ENCODE data around the gene GGTA1.

The GGTA1 gene

DNA sequence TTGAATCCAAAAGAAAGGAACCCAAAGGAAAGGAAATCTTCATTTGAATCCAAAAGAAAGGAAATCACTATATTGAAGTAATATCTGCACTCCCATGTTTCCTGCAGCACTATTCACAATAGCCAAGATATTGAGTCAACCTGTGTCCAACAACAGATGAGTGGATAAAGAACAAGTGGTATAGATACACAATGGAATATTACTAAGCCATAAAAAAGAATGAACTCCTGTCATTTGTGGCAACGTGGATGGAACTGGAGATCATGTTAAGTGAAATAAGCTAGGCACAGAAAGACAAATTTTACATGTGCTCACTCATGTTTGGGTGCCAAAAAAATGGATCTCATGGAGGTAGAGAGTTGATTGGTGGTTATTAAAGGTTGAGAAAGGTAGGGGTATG, 71.7 kb downstream of the GGTA1 start:
- no peaks in the 10 kb centered on the region for H3K9me3 ChIP-seq (ENCODE audit: low read length)
- H3K4me2 ChIP-seq (ENCODE audit: low read length): no peak overlapping the region
- no peaks in the 10 kb centered on the region for H3K79me2 ChIP-seq (ENCODE audit: insufficient read depth, low read length)
- no peak overlapping the region for H3K4me3 ChIP-seq (ENCODE audit: low read depth, low read length, poor library complexity, severe bottlenecking)
- no peaks in the 10 kb centered on the region for H4K20me1 ChIP-seq (ENCODE audit: insufficient read depth, low read length)
- H3K27me3 ChIP-seq (ENCODE audit: insufficient read depth, low read length): no peaks in the 10 kb centered on the region
- no peak for TF ChIP-seq EZH2 (IDR thresholded peaks at IDR 0.05; ENCODE audit: borderline replicate concordance, low read length)
- TF ChIP-seq, protein P1, sequence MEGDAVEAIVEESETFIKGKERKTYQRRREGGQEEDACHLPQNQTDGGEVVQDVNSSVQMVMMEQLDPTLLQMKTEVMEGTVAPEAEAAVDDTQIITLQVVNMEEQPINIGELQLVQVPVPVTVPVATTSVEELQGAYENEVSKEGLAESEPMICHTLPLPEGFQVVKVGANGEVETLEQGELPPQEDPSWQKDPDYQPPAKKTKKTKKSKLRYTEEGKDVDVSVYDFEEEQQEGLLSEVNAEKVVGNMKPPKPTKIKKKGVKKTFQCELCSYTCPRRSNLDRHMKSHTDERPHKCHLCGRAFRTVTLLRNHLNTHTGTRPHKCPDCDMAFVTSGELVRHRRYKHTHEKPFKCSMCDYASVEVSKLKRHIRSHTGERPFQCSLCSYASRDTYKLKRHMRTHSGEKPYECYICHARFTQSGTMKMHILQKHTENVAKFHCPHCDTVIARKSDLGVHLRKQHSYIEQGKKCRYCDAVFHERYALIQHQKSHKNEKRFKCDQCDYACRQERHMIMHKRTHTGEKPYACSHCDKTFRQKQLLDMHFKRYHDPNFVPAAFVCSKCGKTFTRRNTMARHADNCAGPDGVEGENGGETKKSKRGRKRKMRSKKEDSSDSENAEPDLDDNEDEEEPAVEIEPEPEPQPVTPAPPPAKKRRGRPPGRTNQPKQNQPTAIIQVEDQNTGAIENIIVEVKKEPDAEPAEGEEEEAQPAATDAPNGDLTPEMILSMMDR (IDR thresholded peaks at IDR 0.05; ENCODE audit: low read length): no peak
- no peak overlapping the region for H2AFZ ChIP-seq (ENCODE audit: low read length)
- no peaks in the 10 kb centered on the region for H3K36me3 ChIP-seq (ENCODE audit: insufficient read depth, low read length)
- H3K9ac ChIP-seq (ENCODE audit: low read length): no peak overlapping the region
- no peak overlapping the region for H3K27ac ChIP-seq (ENCODE audit: low read depth, low read length, poor library complexity, severe bottlenecking)
- H3K4me1 ChIP-seq (ENCODE audit: insufficient read depth, low read length, severe bottlenecking): no peaks in the 10 kb centered on the region
- no peaks in the 10 kb centered on the region for H3F3A ChIP-seq (ENCODE audit: insufficient read depth, low read length)
- no peaks in the 10 kb centered on the region for H3K9me2 ChIP-seq (ENCODE audit: low read depth, low read length)

DNA sequence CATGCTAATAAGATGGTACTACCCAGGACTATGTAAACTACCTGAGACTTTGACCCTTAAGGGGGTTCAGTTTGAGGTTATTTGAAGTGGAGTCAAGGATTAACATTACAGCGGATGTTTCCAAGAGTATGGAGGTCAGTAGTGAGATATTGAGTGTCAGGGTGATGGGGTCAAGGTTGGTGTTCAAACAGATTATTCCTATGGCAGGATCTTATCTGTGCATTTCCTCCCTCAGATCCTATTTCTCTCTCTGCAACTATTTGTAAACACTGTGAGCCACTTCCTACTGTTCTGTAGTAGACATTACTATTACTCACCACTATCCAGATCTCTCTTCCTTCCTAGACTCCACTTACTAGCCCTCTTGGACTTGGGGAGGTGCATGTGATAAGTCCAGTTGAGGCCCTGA, 75.6 kb downstream of the GGTA1 start:
- H3K4me3 ChIP-seq (ENCODE audit: low read depth, low read length, poor library complexity, severe bottlenecking): no peak overlapping the region
- H3K27ac ChIP-seq (ENCODE audit: low read depth, low read length, poor library complexity, severe bottlenecking): no peak overlapping the region
- H3K36me3 ChIP-seq (ENCODE audit: insufficient read depth, low read length): no peaks in the 10 kb centered on the region
- H3K79me2 ChIP-seq (ENCODE audit: insufficient read depth, low read length): no peaks in the 10 kb centered on the region
- H3K9me2 ChIP-seq (ENCODE audit: low read depth, low read length): no peaks in the 10 kb centered on the region
- H3K4me1 ChIP-seq (ENCODE audit: insufficient read depth, low read length, severe bottlenecking): no peaks in the 10 kb centered on the region
- H3F3A ChIP-seq (ENCODE audit: insufficient read depth, low read length): no peaks in the 10 kb centered on the region
- H4K20me1 ChIP-seq (ENCODE audit: insufficient read depth, low read length): no peaks in the 10 kb centered on the region
- TF ChIP-seq, protein P1 (IDR thresholded peaks at IDR 0.05; ENCODE audit: low read length): no peak
- TF ChIP-seq EZH2 (IDR thresholded peaks at IDR 0.05; ENCODE audit: borderline replicate concordance, low read length): no peak
- H3K27me3 ChIP-seq (ENCODE audit: insufficient read depth, low read length): no peaks in the 10 kb centered on the region
- H3K9ac ChIP-seq (ENCODE audit: low read length): no peak overlapping the region
- no peak overlapping the region for H2AFZ ChIP-seq (ENCODE audit: low read length)
- H3K4me2 ChIP-seq (ENCODE audit: low read length): no peak overlapping the region
- H3K9me3 ChIP-seq (ENCODE audit: low read length): no peaks in the 10 kb centered on the region

GRCh38 chr9:121411993-121412392, 87.7 kb downstream of the GGTA1 start:
- Histone ChIP-seq H4K20me1 (ENCODE audit: insufficient read depth, low read length) (no peaks in the 10 kb centered on the region), H3K4me1 (ENCODE audit: insufficient read depth, low read length, severe bottlenecking) (no peaks in the 10 kb centered on the region), H3K9ac (ENCODE audit: low read length) (no peak overlapping the region), H3K4me2 (ENCODE audit: low read length) (no peak overlapping the region), H3K27ac (ENCODE audit: low read depth, low read length, poor library complexity, severe bottlenecking) (no peak overlapping the region), H3K27me3 (ENCODE audit: insufficient read depth, low read length) (no peaks in the 10 kb centered on the region), H3K79me2 (ENCODE audit: insufficient read depth, low read length) (no peaks in the 10 kb centered on the region), H3F3A (ENCODE audit: insufficient read depth, low read length) (no peaks in the 10 kb centered on the region), H3K9me2 (ENCODE audit: low read depth, low read length) (no peaks in the 10 kb centered on the region), H3K4me3 (ENCODE audit: low read depth, low read length, poor library complexity, severe bottlenecking) (no peak overlapping the region), H2AFZ (ENCODE audit: low read length) (no peak overlapping the region), H3K36me3 (ENCODE audit: insufficient read depth, low read length) (no peaks in the 10 kb centered on the region), H3K9me3 (ENCODE audit: low read length) (no peaks in the 10 kb centered on the region)
- TF ChIP-seq, protein P1 (IDR thresholded peaks at IDR 0.05; ENCODE audit: low read length): no peak
- no peak for TF ChIP-seq EZH2 (IDR thresholded peaks at IDR 0.05; ENCODE audit: borderline replicate concordance, low read length)

Data from OCI-LY1 (cell line).